GM10248 (cell line): ENCODE results near the gene SLC26A9.

Source experiments
- CTCF ChIA-PET: fragments of 300-600 bp; sonication (Branson Sonifier 250); formaldehyde crosslinking; extraction: SDS; loops from one replicate; lab custom pipeline; 2021; ENCODE audit warnings: antibody characterized with exemption; lab: Yijun Ruan, JAX
- POLR2A ChIA-PET: fragments of 350-650 bp; sonication (Branson Sonifier 250); formaldehyde crosslinking; extraction: SDS; loops from one replicate; lab custom pipeline; 2020; ENCODE audit warnings: antibody characterized with exemption; lab: Yijun Ruan, JAX
- DNase-seq: peaks from one replicate; pipeline ENCODE4 v3.0.0; 2012; ENCODE audit errors: extremely low spot score
- CTCF ChIP-seq: IDR thresholded peaks from 2 replicates; pipeline ENCODE4 v1.5.1; 2012; ENCODE audit warnings: mild to moderate bottlenecking, low read depth; ENCODE audit errors: extremely low read depth, missing control alignments, control extremely low read depth

SLC26A9 gene

GRCh38 chr1:205951746-205952145 is 8.5 kb upstream of the SLC26A9 start:
- ChIA-PET CTCF (interaction anchor here (1.1 to 3.5 kb wide), 3 partner anchors 26 to 33 kb away, joined by 4 to 25 read pairs (median 8); no protein-coding TSS in a partner anchor), POLR2A (no interaction called here)
- no peak for TF ChIP-seq CTCF
- no peak for DNase-seq

DNA sequence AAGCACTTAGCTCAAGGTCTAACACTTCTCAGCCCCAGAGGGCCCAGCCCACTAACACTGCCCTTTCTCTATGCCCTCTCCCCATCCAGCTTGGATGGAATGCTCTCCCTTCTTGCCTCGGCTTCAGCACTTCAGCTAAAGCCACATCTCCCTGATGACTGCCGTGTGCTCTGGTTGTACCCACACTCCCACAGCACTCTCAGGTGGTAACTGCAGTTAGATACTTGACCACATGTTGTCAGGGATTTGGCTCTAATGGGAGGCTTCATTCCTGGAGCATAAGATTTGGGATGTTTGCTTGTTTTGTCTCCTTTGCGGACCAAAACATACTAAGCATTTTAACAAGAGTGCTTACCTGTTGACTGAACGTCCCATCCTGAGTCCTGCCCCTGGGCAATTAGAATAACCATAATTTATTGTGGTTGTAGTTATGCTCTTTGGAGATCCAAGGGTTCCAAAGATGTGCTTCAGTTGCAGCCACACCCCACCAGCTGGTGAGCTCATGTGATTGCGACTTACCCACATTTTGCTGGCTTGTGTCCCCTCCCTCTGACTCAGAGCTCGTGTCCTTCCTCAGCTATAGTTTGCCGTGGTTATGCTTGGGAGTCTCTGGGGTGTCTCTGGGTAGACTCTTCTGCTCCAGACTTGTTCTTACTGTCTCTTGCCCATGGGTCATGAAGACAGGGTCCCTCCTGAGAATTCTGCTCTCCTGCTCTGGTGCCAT is 7.7 kb upstream of the SLC26A9 start:
- ChIA-PET CTCF (interaction anchor here (0.7 to 3.5 kb wide), 6 partner anchors 12 to 159 kb away, joined by 3 to 25 read pairs (median 5); no protein-coding TSS in a partner anchor), POLR2A (no interaction called here)
- no peak for TF ChIP-seq CTCF
- DNase-seq, result no peak

DNA sequence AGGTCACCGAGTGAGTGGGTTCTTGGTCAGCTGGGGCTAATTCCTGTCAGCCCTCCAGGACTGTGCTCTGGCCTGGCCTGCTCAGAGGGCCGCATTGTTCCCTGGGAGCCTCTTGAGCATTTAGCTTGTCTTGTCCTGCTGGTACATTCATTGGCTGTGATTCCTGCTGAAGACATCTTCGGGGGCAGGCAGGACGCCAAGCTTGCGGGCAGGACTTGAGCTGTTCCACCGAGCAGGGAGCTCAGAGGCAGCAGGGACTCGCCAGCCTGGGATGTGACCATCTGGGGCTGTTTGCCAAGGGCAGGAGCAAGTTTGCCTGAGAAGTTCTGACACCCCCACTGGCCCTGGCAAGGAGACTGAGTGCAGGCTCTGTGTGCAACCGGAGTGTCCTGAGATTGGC is 7.0 kb upstream of the SLC26A9 start:
- TF ChIP-seq CTCF, result no peak
- ChIA-PET CTCF (interaction anchor here (0.7 to 3.5 kb wide), 7 partner anchors 12 to 292 kb away, joined by 3 to 25 read pairs (median 6); no protein-coding TSS in a partner anchor), POLR2A (no interaction called here)
- no peak for DNase-seq

DNA sequence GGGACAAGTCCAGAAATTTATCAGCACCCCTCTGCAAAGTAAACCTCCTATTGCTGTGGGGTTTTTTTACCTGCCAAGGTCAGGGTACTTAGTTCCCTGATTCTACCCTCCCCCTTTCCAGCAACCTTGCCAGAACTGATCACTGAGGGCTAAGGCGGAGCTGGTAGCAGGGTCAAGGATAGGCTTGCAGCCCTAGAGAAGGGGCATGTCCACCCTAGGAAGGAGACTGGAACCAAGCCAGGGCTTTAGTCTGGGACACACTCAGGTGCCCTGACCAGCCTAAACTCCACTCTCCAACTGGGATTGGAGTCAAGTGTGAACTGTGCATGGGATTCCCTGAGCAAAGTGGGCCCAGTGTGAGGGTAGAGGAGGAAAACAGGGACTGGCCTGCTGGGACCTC is 6.5 kb upstream of the SLC26A9 start:
- CTCF ChIA-PET, result interaction anchor here (1.4 to 3.5 kb wide), 4 partner anchors 28 to 291 kb away, joined by 6 to 25 read pairs (median 10); no protein-coding TSS in a partner anchor
- POLR2A ChIA-PET, result no interaction called here
- DNase-seq, result no peak
- TF ChIP-seq CTCF, result no peak

DNA sequence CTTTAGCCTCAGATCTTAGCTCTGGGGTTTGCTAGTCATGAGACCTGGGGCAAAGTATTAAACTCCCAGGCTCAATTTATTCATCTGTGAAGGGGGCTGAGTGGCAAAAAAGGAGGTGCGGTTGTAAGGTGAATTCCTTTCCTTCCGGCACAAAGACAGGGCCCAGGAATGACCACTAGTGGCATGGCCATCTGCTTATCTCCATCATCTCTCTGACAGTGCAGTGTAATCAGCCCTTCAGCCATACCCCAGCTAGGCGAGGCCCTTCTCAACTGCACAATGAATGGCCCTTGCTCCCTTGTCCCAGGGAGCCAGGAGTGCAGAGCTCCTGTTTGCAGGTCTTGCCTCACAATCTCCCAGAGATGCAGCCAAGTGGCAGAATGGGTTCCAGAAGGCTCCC is 5.6 kb upstream of the SLC26A9 start:
- POLR2A ChIA-PET, result no interaction called here
- TF ChIP-seq CTCF, result no peak
- CTCF ChIA-PET, result interaction anchor here (1.8 to 1.9 kb wide), 2 partner anchors 12 to 290 kb away, joined by 5 to 6 read pairs; no protein-coding TSS in a partner anchor
- DNase-seq, result no peak

DNA sequence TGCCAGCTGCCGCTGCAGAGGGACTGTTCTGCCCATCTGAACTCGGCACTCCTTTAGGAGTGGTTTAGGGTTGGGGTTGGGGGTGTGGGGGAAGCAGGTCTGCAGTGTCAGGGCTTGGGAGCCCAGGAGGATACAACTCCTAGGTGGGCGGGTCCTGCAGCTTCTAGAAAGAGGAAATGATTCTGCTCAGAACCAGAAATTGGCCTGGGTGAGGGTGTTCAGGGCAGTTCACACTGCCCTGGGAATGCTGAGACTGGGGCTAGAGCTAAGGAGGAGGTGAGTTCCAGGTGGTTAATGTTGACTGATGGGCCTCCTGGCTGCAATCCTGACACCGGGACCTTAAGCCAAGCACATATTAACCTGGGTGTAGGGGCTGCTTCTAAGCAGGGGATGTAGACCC is 4.8 kb upstream of the SLC26A9 start:
- TF ChIP-seq CTCF, result no peak
- DNase-seq, result no peak
- ChIA-PET CTCF (interaction anchor here (1.8 to 3.0 kb wide), 2 partner anchors 13 to 29 kb away, joined by 5 to 11 read pairs; no protein-coding TSS in a partner anchor), POLR2A (no interaction called here)
